MM.1S (cell line): Measurements from ENCODE around the gene SNRPA1.

Source experiments
- DNase-seq: peaks from one replicate; pipeline ENCODE4 v3.0.0-alpha.2; 2015
- H2AFZ ChIP-seq: fragments of 300-600 bp; sonication (generic); 2 replicates; pipeline ENCODE4 v1.6.0; 2016; ENCODE audit warnings: antibody characterized with exemption, low read length
- H3F3A ChIP-seq: fragments of 300-600 bp; sonication (generic); 2 replicates; pipeline ENCODE4 v1.6.1; 2016; ENCODE audit warnings: mild to moderate bottlenecking, antibody characterized with exemption, low read length, moderate library complexity, mixed read lengths; ENCODE audit not compliant: insufficient read depth
- H3K27ac ChIP-seq: fragments of 300-600 bp; sonication (generic); 2 replicates; pipeline ENCODE4 v1.5.1; 2016; ENCODE audit warnings: mild to moderate bottlenecking, low read length
- H3K27me3 ChIP-seq: fragments of 300-600 bp; sonication (generic); replicated peaks from 2 replicates; pipeline ENCODE4 v1.6.0; 2016; ENCODE audit warnings: low read length; ENCODE audit not compliant: insufficient read depth
- H3K36me3 ChIP-seq: fragments of 300-600 bp; sonication (generic); replicated peaks from 2 replicates; pipeline ENCODE4 v1.6.1; 2016; ENCODE audit warnings: mild to moderate bottlenecking, low read length, mixed read lengths; ENCODE audit not compliant: insufficient read depth
- H3K4me1 ChIP-seq: fragments of 300-600 bp; sonication (generic); 2 replicates; pipeline ENCODE4 v1.6.1; 2016; ENCODE audit warnings: low read length, mixed read lengths
- H3K4me2 ChIP-seq: fragments of 300-600 bp; sonication (generic); 2 replicates; pipeline ENCODE4 v1.6.0; 2016; ENCODE audit warnings: low read depth, low read length
- H3K4me3 ChIP-seq: fragments of 300-600 bp; sonication (generic); 2 replicates; pipeline ENCODE4 v1.5.1; 2016; ENCODE audit warnings: low read length, mixed read lengths
- H3K79me2 ChIP-seq: fragments of 300-600 bp; sonication (generic); 2 replicates; pipeline ENCODE4 v1.6.1; 2016; ENCODE audit warnings: mixed run types, low read length, mixed read lengths
- H3K9ac ChIP-seq: fragments of 300-600 bp; sonication (generic); 2 replicates; pipeline ENCODE4 v1.6.1; 2016; ENCODE audit warnings: low read length, mixed read lengths
- H3K9me2 ChIP-seq: fragments of 300-600 bp; sonication (generic); replicated peaks from 2 replicates; pipeline ENCODE4 v1.6.1; 2016; ENCODE audit warnings: mild to moderate bottlenecking, low read length, mixed read lengths; ENCODE audit not compliant: insufficient read depth
- H3K9me3 ChIP-seq: fragments of 300-600 bp; sonication (generic); replicated peaks from 2 replicates; pipeline ENCODE4 v1.6.1; 2016; ENCODE audit warnings: mild to moderate bottlenecking, low read length, mixed read lengths; ENCODE audit not compliant: insufficient read depth
- H4K20me1 ChIP-seq: fragments of 300-600 bp; sonication (generic); 2 replicates; pipeline ENCODE4 v1.6.1; 2016; ENCODE audit warnings: mild to moderate bottlenecking, low read length, moderate library complexity, mixed read lengths; ENCODE audit not compliant: insufficient read depth
- EZH2 ChIP-seq: fragments of 300-600 bp; sonication (generic); optimal IDR thresholded peaks from 2 replicates; pipeline ENCODE3; 2017; ENCODE audit warnings: low read depth, mild to moderate bottlenecking, antibody characterized with exemption, low read length, mixed read lengths
- EZH2phosphoT487 ChIP-seq: fragments of 300-600 bp; sonication (generic); IDR thresholded peaks from 2 replicates; pipeline ENCODE4 v1.6.1; 2018; ENCODE audit warnings: antibody characterized with exemption, low read length
- TF ChIP-seq, protein P1 (sequence below): fragments of 300-600 bp; sonication (generic); IDR thresholded peaks from 2 replicates; pipeline ENCODE4 v1.5.1; 2016; ENCODE audit warnings: antibody characterized with exemption, low read length, mixed read lengths

Gene SNRPA1

DNA sequence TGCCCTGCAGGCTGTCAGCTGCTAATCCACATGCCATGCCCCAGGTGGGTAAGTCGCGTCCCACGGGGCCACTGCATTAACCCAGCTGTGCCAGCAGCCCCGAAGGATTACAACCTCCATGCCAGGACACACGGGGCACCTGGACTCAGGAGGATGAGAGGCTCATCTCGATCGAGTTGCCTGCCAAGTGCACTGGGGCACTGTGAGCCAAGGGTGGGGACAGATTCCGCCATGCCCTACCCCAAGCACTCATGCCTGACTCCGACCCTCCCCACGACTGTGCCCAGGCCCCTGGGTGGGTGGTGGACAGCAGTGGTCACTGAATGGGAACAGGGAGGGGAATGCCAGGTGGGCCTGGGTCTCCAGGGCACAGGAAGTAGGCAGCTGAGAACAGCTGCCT is 20.7 kb upstream of the SNRPA1 start:
- peaks cover 29% of the 10 kb centered on the region for H3K27me3 ChIP-seq
- H3K9me2 ChIP-seq = no peaks in the 10 kb centered on the region
- H3K9me3 ChIP-seq = no peaks in the 10 kb centered on the region
- no peak overlapping the region for H2AFZ ChIP-seq
- no peak overlapping the region for H3K27ac ChIP-seq
- H3F3A ChIP-seq = no peaks in the 10 kb centered on the region
- H3K4me2 ChIP-seq = no peak overlapping the region
- DNase-seq = no peak
- H4K20me1 ChIP-seq = no peaks in the 10 kb centered on the region
- no peaks in the 10 kb centered on the region for H3K79me2 ChIP-seq
- H3K4me3 ChIP-seq = no peak overlapping the region
- no peaks in the 10 kb centered on the region for H3K36me3 ChIP-seq
- TF ChIP-seq EZH2 (no peak), EZH2phosphoT487 (no peak)
- TF ChIP-seq, protein P1, sequence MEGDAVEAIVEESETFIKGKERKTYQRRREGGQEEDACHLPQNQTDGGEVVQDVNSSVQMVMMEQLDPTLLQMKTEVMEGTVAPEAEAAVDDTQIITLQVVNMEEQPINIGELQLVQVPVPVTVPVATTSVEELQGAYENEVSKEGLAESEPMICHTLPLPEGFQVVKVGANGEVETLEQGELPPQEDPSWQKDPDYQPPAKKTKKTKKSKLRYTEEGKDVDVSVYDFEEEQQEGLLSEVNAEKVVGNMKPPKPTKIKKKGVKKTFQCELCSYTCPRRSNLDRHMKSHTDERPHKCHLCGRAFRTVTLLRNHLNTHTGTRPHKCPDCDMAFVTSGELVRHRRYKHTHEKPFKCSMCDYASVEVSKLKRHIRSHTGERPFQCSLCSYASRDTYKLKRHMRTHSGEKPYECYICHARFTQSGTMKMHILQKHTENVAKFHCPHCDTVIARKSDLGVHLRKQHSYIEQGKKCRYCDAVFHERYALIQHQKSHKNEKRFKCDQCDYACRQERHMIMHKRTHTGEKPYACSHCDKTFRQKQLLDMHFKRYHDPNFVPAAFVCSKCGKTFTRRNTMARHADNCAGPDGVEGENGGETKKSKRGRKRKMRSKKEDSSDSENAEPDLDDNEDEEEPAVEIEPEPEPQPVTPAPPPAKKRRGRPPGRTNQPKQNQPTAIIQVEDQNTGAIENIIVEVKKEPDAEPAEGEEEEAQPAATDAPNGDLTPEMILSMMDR = no peak
- H3K9ac ChIP-seq = no peak overlapping the region
- no peaks in the 10 kb centered on the region for H3K4me1 ChIP-seq

DNA sequence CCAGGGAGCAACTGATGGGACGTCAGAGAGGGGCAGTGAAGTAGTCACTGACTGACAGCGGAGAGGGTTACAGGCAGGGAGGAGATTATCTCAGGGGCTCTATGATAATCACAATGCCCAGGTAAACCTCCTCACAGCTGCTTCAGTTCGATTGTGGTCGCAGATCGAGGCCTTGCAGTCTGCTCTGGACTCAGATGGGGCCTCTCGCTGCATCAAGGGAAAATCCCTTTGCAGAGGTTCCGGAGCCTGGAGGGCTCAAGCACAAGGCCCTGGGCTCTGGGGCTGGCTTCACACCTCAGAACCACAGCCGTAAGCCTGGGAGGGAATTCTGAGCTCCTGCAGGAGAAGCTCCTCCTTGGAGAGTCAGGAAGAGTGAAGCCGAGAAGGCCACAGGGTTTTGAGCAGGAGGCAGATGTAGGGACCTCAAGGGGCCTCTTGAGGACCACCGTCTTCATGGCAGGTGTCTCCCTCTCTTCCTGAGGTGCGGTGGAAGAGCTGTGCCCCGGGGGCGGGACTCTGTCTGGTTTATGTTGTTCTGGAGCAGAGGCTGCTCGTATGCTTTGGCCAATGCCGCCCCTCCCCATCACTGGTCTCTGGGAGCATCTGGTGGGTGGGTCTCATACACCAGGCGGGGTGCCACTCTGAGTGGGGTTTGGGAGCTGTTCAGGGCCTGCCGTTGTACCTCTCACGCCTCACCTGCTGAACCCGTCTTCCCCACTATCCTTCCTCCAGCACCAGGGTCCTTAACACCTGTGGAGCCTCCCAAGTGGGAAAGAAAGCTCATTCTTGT is 19.5 kb upstream of the SNRPA1 start:
- Histone ChIP-seq H3K9ac (no peak overlapping the region), H3K36me3 (no peaks in the 10 kb centered on the region), H3K9me2 (no peaks in the 10 kb centered on the region), H3K4me2 (no peak overlapping the region), H3K4me3 (no peak overlapping the region), H3K27me3 (peaks cover 20% of the 10 kb centered on the region), H3F3A (no peaks in the 10 kb centered on the region), H3K4me1 (no peaks in the 10 kb centered on the region), H2AFZ (no peak overlapping the region), H3K9me3 (no peaks in the 10 kb centered on the region), H3K27ac (no peak overlapping the region), H4K20me1 (no peaks in the 10 kb centered on the region), H3K79me2 (no peaks in the 10 kb centered on the region)
- no peak for DNase-seq
- TF ChIP-seq EZH2phosphoT487 = no peak
- TF ChIP-seq, protein P1 = no peak
- no peak for TF ChIP-seq EZH2

DNA sequence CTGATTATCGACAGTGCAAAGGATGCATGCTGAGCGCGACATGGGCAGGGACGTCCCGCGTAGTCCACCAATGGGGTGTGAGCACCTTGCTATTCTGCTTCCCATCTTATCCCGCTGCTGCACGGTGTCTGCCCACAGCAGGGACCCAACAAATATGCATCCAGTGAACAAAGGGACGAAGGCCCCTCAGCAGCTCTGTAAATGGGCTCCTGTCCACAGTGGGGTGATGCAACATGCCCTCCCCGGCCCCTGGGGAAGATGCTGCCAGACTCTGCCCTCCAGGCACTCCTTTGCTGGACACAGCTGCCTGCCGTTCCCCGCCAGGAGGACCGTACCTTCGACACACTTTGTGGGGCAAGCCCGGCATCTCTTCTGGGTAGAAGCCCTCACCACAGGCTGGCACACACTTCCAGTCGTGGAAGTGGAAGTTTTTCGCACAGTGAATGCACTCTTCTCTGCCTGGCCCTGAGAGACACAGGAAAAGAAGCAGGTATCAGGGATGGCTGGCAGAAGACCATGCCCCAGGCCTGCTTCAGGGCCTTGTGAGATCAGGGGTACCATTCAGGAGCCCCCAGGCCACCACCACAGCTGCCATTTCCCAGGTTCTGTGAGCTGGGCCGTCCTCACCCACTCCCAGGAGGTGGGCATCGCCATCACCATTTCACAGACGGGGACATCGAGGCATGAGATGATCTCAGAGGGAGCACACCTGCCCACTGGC is 18.2 kb upstream of the SNRPA1 start:
- Histone ChIP-seq H3K79me2 (no peaks in the 10 kb centered on the region), H3K27me3 (peaks cover 7% of the 10 kb centered on the region), H3K36me3 (no peaks in the 10 kb centered on the region), H3F3A (no peaks in the 10 kb centered on the region), H2AFZ (no peak overlapping the region), H3K9me3 (no peaks in the 10 kb centered on the region), H3K4me1 (no peaks in the 10 kb centered on the region), H3K9ac (no peak overlapping the region), H3K9me2 (no peaks in the 10 kb centered on the region), H3K4me2 (no peak overlapping the region), H3K27ac (no peak overlapping the region), H4K20me1 (no peaks in the 10 kb centered on the region), H3K4me3 (no peak overlapping the region)
- DNase-seq = no peak
- TF ChIP-seq, protein P1 = no peak
- TF ChIP-seq EZH2phosphoT487 (no peak), EZH2 (no peak)
